K562 (cell line): ENCODE results near the gene PIK3CB. TPM values are rescaled to one million over a fixed set of nuclear protein-coding genes. Genes with fewer than 3 reads are reported as not detected.
A peak's percentile ranks its signal among the peaks of the same experiment; 100 is the strongest.

Experiments
- ASH1L ChIP-seq: fragments of 450-650 bp; IDR thresholded peaks from 2 replicates; pipeline ENCODE4 v1.6.1; 2018; ENCODE audit warnings: borderline replicate concordance, mild to moderate bottlenecking, low read depth; ENCODE audit not compliant: partially characterized antibody
- C11orf30 ChIP-seq: fragments of 450-650 bp; IDR thresholded peaks from 2 replicates; pipeline ENCODE4 v1.6.1; 2016; ENCODE audit warnings: low read depth, mild to moderate bottlenecking
- CBFA2T3 ChIP-seq: fragments of 450-650 bp; IDR thresholded peaks from 2 replicates; pipeline ENCODE4 v1.6.1; 2017
- CEBPB ChIP-seq: fragments of 450-650 bp; IDR thresholded peaks from 2 replicates; pipeline ENCODE4 v1.6.1; 2016; ENCODE audit warnings: missing genetic modification characterization, missing compliant biosample characterization
- CREM ChIP-seq: IDR thresholded peaks from 2 replicates; pipeline ENCODE4 v1.6.1; 2014; ENCODE audit warnings: antibody characterized with exemption, low read depth
- HNRNPH1 ChIP-seq: fragments of 200-400 bp; formaldehyde crosslinking; optimal IDR thresholded peaks from 2 replicates; pipeline ENCODE3; 2017; ENCODE audit warnings: low read depth, mild to moderate bottlenecking, low read length, moderate library complexity
- MXI1 ChIP-seq: IDR thresholded peaks from 2 replicates; pipeline ENCODE4 v1.6.1; 2011; ENCODE audit warnings: low read depth, mild to moderate bottlenecking, improper control_type of control experiment, low read length
- NCOA6 ChIP-seq: fragments of 450-650 bp; IDR thresholded peaks from 2 replicates; pipeline ENCODE4 v1.6.1; 2017; ENCODE audit warnings: mild to moderate bottlenecking
- NR2C2 ChIP-seq, 2 experiments: fragments of 200-800 bp in 1 of 2; sonication (Bioruptor generic) in 1 of 2; sonication (generic) in 1 of 2; formaldehyde crosslinking in 1 of 2; IDR thresholded peaks; 2 replicates each; pipeline versions ENCODE4 v1.6.1 to v1.8.0; 2016 to 2022; ENCODE audit warnings: mild to moderate bottlenecking in 1 of 2, missing compliant biosample characterization in 1 of 2, missing genetic modification characterization in 1 of 2, missing genetic modification reagents in 1 of 2
- PML ChIP-seq: IDR thresholded peaks from 2 replicates; pipeline ENCODE4 v1.6.1; 2012; ENCODE audit warnings: low read length, inconsistent platforms
- RBM22 ChIP-seq: fragments of 200-400 bp; formaldehyde crosslinking; IDR thresholded peaks from 2 replicates; pipeline ENCODE4 v1.6.1; 2018; ENCODE audit warnings: low read length, low read depth; ENCODE audit not compliant: poor library complexity, severe bottlenecking
- RERE ChIP-seq: sonication (generic); formaldehyde crosslinking; IDR thresholded peaks from 2 replicates; pipeline ENCODE4 v1.8.0; 2023; ENCODE audit warnings: missing genetic modification reagents, mild to moderate bottlenecking, borderline replicate concordance
- SIN3A ChIP-seq, 2 experiments: fragments of 150-350 bp in 1 of 2; IDR thresholded peaks; 2 replicates each; pipeline ENCODE4 v1.6.1; 2011 to 2016; ENCODE audit warnings: borderline replicate concordance in 2 of 2, low read depth in 2 of 2, low read length in 2 of 2, mild to moderate bottlenecking in 2 of 2, moderate library complexity in 2 of 2; ENCODE audit not compliant: control insufficient read depth in 1 of 2
- SIN3B ChIP-seq: fragments of 450-650 bp; IDR thresholded peaks from 2 replicates; pipeline ENCODE4 v1.6.1; 2017; ENCODE audit warnings: low read depth, mild to moderate bottlenecking, moderate library complexity
- SRF ChIP-seq, 2 experiments: fragments of 250-450, 450-650 bp in 1 of 2; sonication (Bioruptor Pico) in 1 of 2; sonication (generic) in 1 of 2; formaldehyde crosslinking; IDR thresholded peaks; 2 replicates each; pipeline versions ENCODE4 v1.5.0 to v1.5.1; 2020 to 2022; ENCODE audit warnings: mild to moderate bottlenecking in 1 of 2, missing genetic modification reagents in 1 of 2
- ZNF143 ChIP-seq: sonication (generic); formaldehyde crosslinking; IDR thresholded peaks from 2 replicates; pipeline ENCODE4 v1.9.0; 2022; ENCODE audit warnings: mild to moderate bottlenecking, missing genetic modification reagents
- polyA plus RNA-seq, 8 experiments: library from polyadenylated mRNA; depleted of rRNA in 4 of 8; stranded (reverse) in 5 of 8; unstranded in 3 of 8; fragments of >200 nt; fragmentation: Nextera tagmentation in 2 of 8; fragmentation: Illumina TruSeq in 1 of 8; extraction: Ambion mirVana in 2 of 8; extraction: Trizol in 1 of 8; gene quantifications; 2 replicates each; pipeline versions ENCODE4 v1.2.1 to v1.2.3, GENCODE V29; 2011 to 2014; ENCODE audit warnings: inconsistent platforms in 1 of 8, missing spikeins in 1 of 8
- total RNA-seq, 7 experiments: library from RNA; depleted of rRNA in 6 of 7; stranded (reverse); fragments of >200 nt in 6 of 7; fragmentation: Illumina TruSeq in 2 of 7; extraction: Trizol in 2 of 7; gene quantifications; 2 replicates each; pipeline versions ENCODE4 v1.2.1 to v1.2.3, GENCODE V29; 2011 to 2021; ENCODE audit warnings: low replicate concordance in 1 of 7
- TF ChIP-seq, protein P1 (sequence below): fragments of 450-650 bp; IDR thresholded peaks from 2 replicates; pipeline ENCODE4 v1.6.1; 2016; ENCODE audit warnings: missing biosample characterization, missing genetic modification characterization
- TF ChIP-seq, protein P2 (sequence below): fragments of 250-450 bp; sonication (Bioruptor Pico); IDR thresholded peaks from 2 replicates; pipeline ENCODE4 v1.9.0; 2021; ENCODE audit warnings: mild to moderate bottlenecking, inconsistent platforms

Gene PIK3CB
- total and polyA plus RNA-seq, 9 of the 15 experiments (the other 6 are each of a cell fraction or from before 2014, with no cell fraction given) = 15.3 to 62.6 (median 28.3) TPM

DNA sequence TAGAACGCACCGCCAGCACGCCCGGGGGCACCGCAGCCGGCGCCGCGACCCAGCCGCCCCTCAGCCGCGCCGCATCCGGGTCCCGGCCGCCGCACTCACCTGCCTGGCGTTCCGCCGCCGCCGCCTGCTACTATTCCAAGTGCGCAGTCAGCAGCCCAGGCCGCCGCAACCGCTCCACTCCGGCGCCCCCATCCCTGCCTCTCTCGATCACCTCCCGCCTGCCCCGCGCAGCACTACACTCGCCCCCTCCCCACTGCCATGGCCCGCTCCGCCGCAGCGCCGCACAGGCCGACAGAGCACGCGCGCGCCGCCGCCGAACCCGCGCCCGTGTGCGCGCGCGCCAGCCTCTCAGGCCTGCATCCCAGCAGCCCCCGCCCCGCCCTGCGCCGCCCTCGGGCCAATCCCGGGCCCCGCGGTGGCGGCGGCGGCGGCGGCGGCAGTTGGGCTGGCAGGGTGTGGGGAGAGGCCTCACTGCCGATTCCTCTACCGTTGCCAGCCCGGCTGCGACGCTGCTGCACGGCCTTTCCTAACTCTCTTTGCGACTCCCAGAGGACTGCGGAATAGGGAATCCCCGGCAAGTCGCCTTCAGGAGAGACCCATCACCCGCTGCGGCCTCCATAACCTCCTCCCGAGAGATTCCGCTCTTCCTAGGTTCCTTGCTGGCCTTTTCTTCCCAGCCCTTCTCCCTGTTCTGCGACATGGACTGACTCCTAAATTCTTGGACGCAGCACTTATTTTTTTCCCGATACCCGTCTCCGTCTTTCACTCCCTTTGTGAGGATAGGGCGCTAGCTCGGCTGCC lies at the start of gene PIK3CB (continued):
- TF ChIP-seq ASH1L (no peak), CBFA2T3 (no peak), RBM22 (peak; percentile 51), CREM (no peak; the same call in 1 of the 2 replicates), MXI1 (no peak), ZNF143 (no peak), NR2C2 (CRISPR knock-in tag; IDR thresholded peaks at IDR 0.05) (no peak; the same call in 1 of the 2 replicates), NR2C2 (tag; IDR thresholded peaks at IDR 0.05) (no peak), RERE (no peak), C11orf30 (no peak), NCOA6 (no peak), SIN3A (IDR thresholded peaks at IDR 0.05; ENCODE audit: borderline replicate concordance in 2 of 2, control insufficient read depth in 1 of 2, low read depth in 2 of 2, low read length in 2 of 2) (peak in 1 of 2 experiments; percentile 73; a peak in 2 of 4 replicates), HNRNPH1 (no peak), CEBPB (no peak), SRF (CRISPR knock-in tag; IDR thresholded peaks at IDR 0.05) (no peak), SIN3B (peak; percentile 11; the same call in 1 of the 2 replicates), PML (peak; percentile 58; the same call in 1 of the 2 replicates)
- TF ChIP-seq, protein P1, sequence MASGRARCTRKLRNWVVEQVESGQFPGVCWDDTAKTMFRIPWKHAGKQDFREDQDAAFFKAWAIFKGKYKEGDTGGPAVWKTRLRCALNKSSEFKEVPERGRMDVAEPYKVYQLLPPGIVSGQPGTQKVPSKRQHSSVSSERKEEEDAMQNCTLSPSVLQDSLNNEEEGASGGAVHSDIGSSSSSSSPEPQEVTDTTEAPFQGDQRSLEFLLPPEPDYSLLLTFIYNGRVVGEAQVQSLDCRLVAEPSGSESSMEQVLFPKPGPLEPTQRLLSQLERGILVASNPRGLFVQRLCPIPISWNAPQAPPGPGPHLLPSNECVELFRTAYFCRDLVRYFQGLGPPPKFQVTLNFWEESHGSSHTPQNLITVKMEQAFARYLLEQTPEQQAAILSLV (tag) = no peak
- TF ChIP-seq, protein P2, sequence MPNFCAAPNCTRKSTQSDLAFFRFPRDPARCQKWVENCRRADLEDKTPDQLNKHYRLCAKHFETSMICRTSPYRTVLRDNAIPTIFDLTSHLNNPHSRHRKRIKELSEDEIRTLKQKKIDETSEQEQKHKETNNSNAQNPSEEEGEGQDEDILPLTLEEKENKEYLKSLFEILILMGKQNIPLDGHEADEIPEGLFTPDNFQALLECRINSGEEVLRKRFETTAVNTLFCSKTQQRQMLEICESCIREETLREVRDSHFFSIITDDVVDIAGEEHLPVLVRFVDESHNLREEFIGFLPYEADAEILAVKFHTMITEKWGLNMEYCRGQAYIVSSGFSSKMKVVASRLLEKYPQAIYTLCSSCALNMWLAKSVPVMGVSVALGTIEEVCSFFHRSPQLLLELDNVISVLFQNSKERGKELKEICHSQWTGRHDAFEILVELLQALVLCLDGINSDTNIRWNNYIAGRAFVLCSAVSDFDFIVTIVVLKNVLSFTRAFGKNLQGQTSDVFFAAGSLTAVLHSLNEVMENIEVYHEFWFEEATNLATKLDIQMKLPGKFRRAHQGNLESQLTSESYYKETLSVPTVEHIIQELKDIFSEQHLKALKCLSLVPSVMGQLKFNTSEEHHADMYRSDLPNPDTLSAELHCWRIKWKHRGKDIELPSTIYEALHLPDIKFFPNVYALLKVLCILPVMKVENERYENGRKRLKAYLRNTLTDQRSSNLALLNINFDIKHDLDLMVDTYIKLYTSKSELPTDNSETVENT (CRISPR knock-in tag) = peak; percentile 87
